ENCODE data around the gene YWHAH.

YWHAH gene

GRCh38 chr22:31923136-31923535 lies 21.2 kb upstream of the YWHAH start:
- no peak for DNase-seq (ENCODE audit: low read depth)

GRCh38 chr22:31923747-31924146 lies 20.6 kb upstream of the YWHAH start:
- no peak for DNase-seq (ENCODE audit: low read depth)

- DNase-seq (ENCODE audit: low read depth), result no peak
These were observed 19.3 kb upstream of the YWHAH start for GRCh38 chr22:31925056-31925455.

- no peak for DNase-seq (ENCODE audit: low read depth)
These were observed 18.3 kb upstream of the YWHAH start for GRCh38 chr22:31926024-31926423.

- DNase-seq (ENCODE audit: low read depth), result no peak
These were observed 17.4 kb upstream of the YWHAH start for GRCh38 chr22:31926969-31927368.

- DNase-seq (ENCODE audit: low read depth), result no peak
These were observed 16.8 kb upstream of the YWHAH start for GRCh38 chr22:31927562-31927961.

GRCh38 chr22:31929167-31929930 lies 15.0 kb upstream of the YWHAH start:
- no peak for DNase-seq (ENCODE audit: low read depth)

GRCh38 chr22:31932863-31933262 lies 11.5 kb upstream of the YWHAH start:
- no peak for DNase-seq (ENCODE audit: low read depth)

- DNase-seq (ENCODE audit: low read depth), result no peak
These were observed 10.9 kb upstream of the YWHAH start for GRCh38 chr22:31933406-31933805.

- no peak for DNase-seq (ENCODE audit: low read depth)
These were observed 10.4 kb upstream of the YWHAH start for GRCh38 chr22:31933816-31934482.

GRCh38 chr22:31935961-31936635 lies 8.2 kb upstream of the YWHAH start:
- no peak for DNase-seq (ENCODE audit: low read depth)

GRCh38 chr22:31937341-31937740 lies 7.0 kb upstream of the YWHAH start:
- DNase-seq (ENCODE audit: low read depth), result no peak

- DNase-seq (ENCODE audit: low read depth), result no peak
These were observed 6.0 kb upstream of the YWHAH start for GRCh38 chr22:31938296-31938695.

GRCh38 chr22:31940506-31940905 lies 3.8 kb upstream of the YWHAH start:
- DNase-seq (ENCODE audit: low read depth), result no peak

- no peak for DNase-seq (ENCODE audit: low read depth)
These were observed 2.2 kb upstream of the YWHAH start for GRCh38 chr22:31942091-31942490.

GRCh38 chr22:31943206-31943977 lies 943 bp upstream of the YWHAH start:
- DNase-seq (ENCODE audit: low read depth), result no peak

- DNase-seq (ENCODE audit: low read depth), result no peak
These were observed 536 bp downstream of the YWHAH start for GRCh38 chr22:31944700-31945442.

- no peak for DNase-seq (ENCODE audit: low read depth)
These were observed 1.1 kb downstream of the YWHAH start for GRCh38 chr22:31945443-31945855.

GRCh38 chr22:31945971-31946680 lies 1.8 kb downstream of the YWHAH start:
- no peak for DNase-seq (ENCODE audit: low read depth)

- no peak for DNase-seq (ENCODE audit: low read depth)
These were observed 3.0 kb downstream of the YWHAH start for GRCh38 chr22:31947296-31947695.

GRCh38 chr22:31948002-31948401 lies 3.7 kb downstream of the YWHAH start:
- no peak for DNase-seq (ENCODE audit: low read depth)
